ENCODE data around the gene RAD51B. TPM values are rescaled to one million over a fixed set of nuclear protein-coding genes. Genes with fewer than 3 reads are reported as not detected.

Gene RAD51B
- total and polyA plus RNA-seq, 2 of the 13 experiments (the other 11 are each of a cell fraction or from before 2014, with no cell fraction given) = 7.0 to 9.5 TPM

DNA sequence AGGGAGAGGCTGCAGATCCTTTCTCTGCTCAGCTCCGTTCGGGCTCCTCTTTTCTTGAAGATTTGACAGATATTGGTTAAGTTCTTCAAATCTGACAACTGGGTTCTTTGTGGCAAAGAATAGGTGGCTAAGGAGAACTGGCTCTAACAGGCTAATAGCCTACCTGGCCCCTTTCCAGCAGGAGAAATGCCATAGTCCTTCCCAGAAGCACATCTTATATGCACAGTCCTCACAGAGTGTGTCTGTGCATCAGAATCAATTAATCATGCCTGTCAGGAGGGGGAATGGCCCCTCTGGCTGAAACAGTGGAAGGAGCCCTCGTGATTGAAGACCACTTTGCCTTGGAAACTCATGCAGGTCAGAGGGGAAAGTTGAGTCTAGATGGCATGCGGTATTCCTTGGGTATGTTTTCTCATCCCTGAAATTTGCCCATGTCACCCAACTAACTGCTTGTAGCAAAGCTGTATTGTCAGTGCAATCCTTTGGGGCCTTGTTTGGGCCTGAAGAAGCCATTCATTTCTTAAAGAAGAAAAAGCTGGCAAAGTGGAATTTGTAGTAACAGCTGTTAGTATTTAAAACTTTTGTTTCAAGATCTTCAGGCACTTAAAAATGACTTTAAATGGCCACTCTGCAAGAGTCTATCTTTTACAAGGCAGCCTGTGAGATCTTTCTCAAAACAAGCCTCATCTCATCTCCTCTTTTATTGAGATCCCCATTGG, 721.8 kb downstream of the RAD51B start (continued):
- no peak for TF ChIP-seq RXRA (CRISPR knock-in tag; IDR thresholded peaks at IDR 0.05)
- no peak for TF ChIP-seq SP2 (CRISPR knock-in tag; IDR thresholded peaks at IDR 0.05)
- TF ChIP-seq ATRX (CRISPR knock-in tag; IDR thresholded peaks at IDR 0.05; ENCODE audit: borderline replicate concordance) = no peak
- no peak for TF ChIP-seq NKX3-1 (CRISPR knock-in tag; IDR thresholded peaks at IDR 0.05)
- TF ChIP-seq ZNF17 (CRISPR knock-in tag; IDR thresholded peaks at IDR 0.05) = no peak
- no peak for TF ChIP-seq ZNF20 (CRISPR knock-in tag; IDR thresholded peaks at IDR 0.05)

DNA sequence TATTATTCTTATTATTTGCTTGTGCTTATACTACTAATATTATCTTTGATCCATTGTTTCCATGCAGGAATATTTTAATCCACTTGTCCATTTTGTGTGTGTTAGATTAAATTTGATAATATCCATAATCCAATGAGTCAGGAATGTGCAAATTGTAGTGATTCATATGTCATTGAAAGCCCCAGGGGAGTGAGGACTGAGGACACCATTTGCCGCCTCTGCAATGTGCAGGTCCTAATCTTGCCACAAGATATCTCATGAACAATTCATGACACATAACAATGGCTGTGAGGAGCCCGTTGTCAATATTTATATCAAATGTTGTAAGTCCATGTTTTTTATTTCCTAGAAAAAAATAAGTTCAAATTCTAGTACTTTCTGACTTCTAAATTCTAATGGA, 722.8 kb downstream of the RAD51B start:
- ChIA-PET POLR2A (no interaction called here), CTCF (ENCODE audit: low intra/inter-chr PET ratio, low total read pairs) (no interaction called here)
- H3K27me3 ChIP-seq (ENCODE audit: control insufficient read depth in 1 of 2, insufficient read depth in 2 of 2, low read length in 2 of 2) = no peaks in the 10 kb centered on the region
- FAIRE-seq = no peak
- peaks cover 22% of the 10 kb centered on the region for H3K4me1 ChIP-seq (ENCODE audit: insufficient read depth, low read length)
- BruUV-seq (replicated peaks) = no TSS peak
- no peak overlapping the region for H2AFZ ChIP-seq (ENCODE audit: low read length)
- no peak overlapping the region for H3K9ac ChIP-seq (ENCODE audit: insufficient read depth, low read depth, low read length)
- H3K9me3 ChIP-seq (ENCODE audit: low read length) = no peaks in the 10 kb centered on the region
- no peak overlapping the region for H3K4me3 ChIP-seq (replicated peaks in 1 of 3; ENCODE audit: insufficient read depth in 1 of 3, low read depth in 2 of 3, low read length in 3 of 3)
- H3K4me2 ChIP-seq (ENCODE audit: low read depth, low read length) = no peak overlapping the region
- ATAC-seq = no peak
- H3K36me3 ChIP-seq (replicated peaks in 1 of 2; ENCODE audit: control insufficient read depth in 1 of 2, insufficient read depth in 2 of 2, low read length in 2 of 2) = no peaks in the 10 kb centered on the region
- no peaks in the 10 kb centered on the region for H3K79me2 ChIP-seq (ENCODE audit: insufficient read depth, low read length)
- 56% methylated on average over 2 of the region's 2 CpGs for WGBS (ENCODE audit: low lambda C conversion rate)
- no peak for DNase-seq (ENCODE audit: low spot score)
- H4K20me1 ChIP-seq (ENCODE audit: insufficient read depth, low read length) = no peaks in the 10 kb centered on the region
- intact Hi-C loops (cut with micrococcal nuclease; ENCODE audit: unreplicated experiment) = no loop called here
- in situ Hi-C loops (cut with HindIII; ENCODE audit: extremely low pct_ligation_motif_present, low pct_unique_long_range_greater_than_20kb) = no loop called here
- H3K27ac ChIP-seq (ENCODE audit: extremely low read length, insufficient read depth, low read length) = no peak overlapping the region
- TF ChIP-seq PRDM15 (CRISPR knock-in tag; IDR thresholded peaks at IDR 0.05) (no peak), RXRA (CRISPR knock-in tag; IDR thresholded peaks at IDR 0.05) (no peak), NFAT5 (CRISPR knock-in tag; IDR thresholded peaks at IDR 0.05) (no peak), ZBTB8A (CRISPR knock-in tag; IDR thresholded peaks at IDR 0.05; ENCODE audit: borderline replicate concordance, low read depth) (no peak), MIXL1 (CRISPR knock-in tag; IDR thresholded peaks at IDR 0.05) (no peak), EP300 (IDR thresholded peaks at IDR 0.05; ENCODE audit: low read depth in 2 of 2, low read length in 2 of 2) (no peak), EP300 (CRISPR knock-in tag; IDR thresholded peaks at IDR 0.05; ENCODE audit: borderline replicate concordance) (no peak), PRMT3 (CRISPR knock-in tag; IDR thresholded peaks at IDR 0.05; ENCODE audit: borderline replicate concordance, low read depth) (no peak), NFATC3 (CRISPR knock-in tag; IDR thresholded peaks at IDR 0.05) (no peak)

Data from HepG2 (cell line).